ENCODE data around the gene COL11A2.
A peak's percentile ranks its signal among the peaks of the same experiment; 100 is the strongest.

The COL11A2 gene

GRCh38 chr6:33206027-33206863, 14.0 kb upstream of the COL11A2 start:
- DNase-seq: no peak

GRCh38 chr6:33205191-33206026, 13.1 kb upstream of the COL11A2 start:
- no peak for DNase-seq

- DNase-seq: peak; percentile 87
Measured at GRCh38 chr6:33204415-33205190, 12.3 kb upstream of the COL11A2 start, which contains the start of gene HSD17B8. Gene HSD17B8 (plus strand): TSS chr6:33204655. CDS start chr6:33204669, 14 bp downstream.

- DNase-seq: no peak
Measured at GRCh38 chr6:33204165-33204414, 11.8 kb upstream of the COL11A2 start.

GRCh38 chr6:33203443-33204164, 11.3 kb upstream of the COL11A2 start:
- no peak for DNase-seq

GRCh38 chr6:33202799-33203198, 10.5 kb upstream of the COL11A2 start:
- DNase-seq: no peak

- DNase-seq: no peak
Measured at GRCh38 chr6:33201935-33202334, 9.7 kb upstream of the COL11A2 start.

GRCh38 chr6:33201147-33201545, 8.9 kb upstream of the COL11A2 start:
- DNase-seq: peak; percentile 27

- peak; percentile 99 for DNase-seq
Measured at GRCh38 chr6:33200219-33201146, 8.2 kb upstream of the COL11A2 start, which contains the start of the genes RXRB and SLC39A7. Gene RXRB (minus strand): TSS chr6:33200665. CDS start chr6:33200476, 189 bp downstream. Gene SLC39A7 (plus strand): TSS chr6:33200867. CDS start chr6:33201246, 379 bp downstream.

- peak; percentile 82 for DNase-seq
Measured at GRCh38 chr6:33199687-33200218, 7.5 kb upstream of the COL11A2 start.

- DNase-seq: no peak
Measured at GRCh38 chr6:33198853-33199436, 6.7 kb upstream of the COL11A2 start.

- DNase-seq: no peak
Measured at GRCh38 chr6:33198159-33198852, 6.0 kb upstream of the COL11A2 start.

GRCh38 chr6:33197431-33198048, 5.3 kb upstream of the COL11A2 start:
- peak; percentile 40 for DNase-seq

- DNase-seq: no peak
Measured at GRCh38 chr6:33195304-33196165, 3.3 kb upstream of the COL11A2 start.

- no peak for DNase-seq
Measured at GRCh38 chr6:33194431-33194979, 2.2 kb upstream of the COL11A2 start.

GRCh38 chr6:33193619-33194018, 1.4 kb upstream of the COL11A2 start:
- no peak for DNase-seq

GRCh38 chr6:33192671-33193602, 670 bp upstream of the COL11A2 start:
- DNase-seq: peak; percentile 54
